Skin of body (tissue), 3 donors: ENCODE data around the gene MYH10. TPM values are rescaled to one million over a fixed set of nuclear protein-coding genes. Genes with fewer than 3 reads are reported as not detected.

Experiments
- DNase-seq: peaks from one replicate; lab custom pipeline; 2025; lab: John Stamatoyannopoulos, UW
- small RNA-seq: library from RNA; depleted of rRNA; stranded (forward); fragments of <200 nt; gene quantifications from one replicate; pipeline ENCODE3, GENCODE V24; 2014; ENCODE audit warnings: low replicate concordance
- total RNA-seq: library from RNA; depleted of rRNA; stranded (reverse); fragments of >200 nt; gene quantifications from one replicate; pipeline ENCODE4 v1.2.3, GENCODE V29; 2014

MYH10 gene
- total RNA-seq, 1 donor from 2014 or later: 93.5 TPM

DNA sequence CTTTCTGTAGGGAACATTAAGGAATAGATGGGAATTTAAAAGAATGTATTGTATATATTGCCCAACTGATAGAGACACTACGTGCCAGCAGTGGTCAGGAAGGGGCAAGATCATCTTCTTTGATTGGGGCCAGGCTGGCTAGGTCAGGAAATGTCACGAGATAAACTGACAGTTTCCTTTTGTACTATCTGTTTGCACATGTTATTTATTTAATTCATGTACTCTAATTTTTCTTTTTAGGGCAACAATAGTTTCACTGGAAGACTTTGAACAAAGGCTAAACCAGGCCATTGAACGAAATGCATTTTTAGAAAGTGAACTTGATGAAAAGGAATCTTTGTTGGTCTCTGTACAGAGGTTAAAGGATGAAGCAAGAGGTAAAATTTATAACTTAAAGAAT lies 182.2 kb downstream of the MYH10 start:
- no peak for DNase-seq

DNA sequence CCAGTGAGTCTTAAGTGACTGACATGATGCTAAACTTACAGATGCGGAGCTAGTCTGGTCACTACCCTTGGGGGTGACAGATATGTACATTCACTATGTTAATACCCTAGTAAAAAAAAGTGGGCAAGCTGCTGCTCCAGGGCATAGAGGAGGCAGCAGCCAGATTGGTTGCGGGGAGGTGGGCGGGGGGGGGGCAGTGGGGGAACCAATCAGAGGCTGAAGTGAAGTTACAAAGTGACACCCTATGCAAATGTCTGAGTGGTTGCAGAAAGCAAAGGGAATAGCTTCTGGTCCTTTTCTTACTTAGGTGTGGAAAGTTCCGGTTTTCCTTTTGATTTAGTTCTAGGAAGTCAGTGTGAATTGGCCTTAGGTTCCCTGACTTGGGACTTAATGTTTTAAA lies 182.7 kb downstream of the MYH10 start:
- no peak for DNase-seq

DNA sequence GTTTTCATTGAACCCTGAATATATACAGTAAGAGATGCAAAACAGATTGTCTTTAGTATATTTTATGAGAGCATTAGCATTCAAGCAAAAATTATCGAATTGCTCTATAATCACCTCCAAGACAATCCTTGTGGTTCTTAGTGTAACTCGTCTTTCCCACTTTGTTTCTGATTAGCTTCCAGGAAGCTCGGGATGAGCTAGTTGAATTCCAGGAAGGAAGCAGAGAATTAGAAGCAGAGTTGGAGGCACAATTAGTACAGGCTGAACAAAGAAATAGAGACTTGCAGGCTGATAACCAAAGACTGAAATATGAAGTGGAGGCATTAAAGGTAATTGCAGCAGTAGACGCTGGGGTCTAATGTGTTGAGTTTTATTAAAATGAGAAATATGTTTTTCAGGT lies 185.0 kb downstream of the MYH10 start:
- DNase-seq: no peak

DNA sequence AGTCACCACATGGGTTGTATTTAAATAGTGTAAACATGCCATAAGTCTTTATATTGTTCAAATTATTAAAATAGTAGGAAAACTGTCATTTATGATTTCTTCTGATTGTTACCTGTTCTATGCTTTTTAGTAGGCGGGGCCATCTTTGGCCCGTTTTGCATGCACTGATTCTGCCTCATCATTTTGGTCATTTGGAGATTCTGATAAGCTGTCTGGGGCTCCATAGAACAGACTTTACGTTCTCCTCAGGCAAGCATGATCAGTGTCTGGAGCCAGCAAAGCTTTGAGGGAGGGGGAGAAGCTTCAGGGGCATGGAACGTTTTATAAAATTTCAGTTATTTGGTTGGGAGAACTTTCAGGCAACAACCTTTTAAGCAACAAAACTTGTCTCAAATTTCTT lies 186.0 kb downstream of the MYH10 start:
- no peak for DNase-seq

DNA sequence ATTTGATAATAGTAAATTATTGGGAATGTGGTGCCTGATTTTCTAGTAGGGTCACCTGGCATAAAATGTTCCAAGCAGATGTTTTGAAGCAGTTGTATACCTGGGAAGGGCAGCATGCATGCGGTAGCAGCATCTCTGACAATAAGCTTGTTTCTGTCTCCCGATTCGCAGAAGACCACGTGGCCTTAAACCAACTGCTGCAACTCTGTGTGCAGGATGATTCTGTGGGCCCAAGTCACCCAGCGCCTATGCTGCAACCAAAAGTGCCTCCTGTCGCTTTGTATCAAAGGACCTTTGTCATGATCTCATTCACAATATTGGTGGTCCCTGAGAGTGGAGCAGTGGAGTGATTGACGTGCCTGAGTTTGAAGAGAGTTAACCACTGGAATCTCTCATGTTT lies 186.8 kb downstream of the MYH10 start:
- no peak for DNase-seq

DNA sequence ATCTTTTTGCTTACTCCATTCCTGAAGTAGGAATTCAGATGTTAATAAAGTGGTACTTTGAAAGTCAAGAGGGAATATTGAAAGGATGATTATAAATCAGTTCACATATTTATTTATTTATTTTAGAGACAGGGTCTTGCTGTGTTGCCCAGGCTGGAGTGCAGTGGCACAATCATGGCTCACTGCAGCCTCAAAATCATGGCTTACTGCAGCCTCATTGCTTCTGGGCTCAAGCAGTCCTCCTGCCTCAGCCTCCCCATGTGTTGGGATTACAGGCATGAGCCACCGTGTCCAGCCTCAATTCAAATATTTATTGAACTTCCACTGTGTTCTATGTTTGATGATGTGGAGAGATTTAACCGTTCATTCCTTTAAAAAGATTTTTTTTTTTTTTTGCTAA lies 188.2 kb downstream of the MYH10 start:
- no peak for DNase-seq

DNA sequence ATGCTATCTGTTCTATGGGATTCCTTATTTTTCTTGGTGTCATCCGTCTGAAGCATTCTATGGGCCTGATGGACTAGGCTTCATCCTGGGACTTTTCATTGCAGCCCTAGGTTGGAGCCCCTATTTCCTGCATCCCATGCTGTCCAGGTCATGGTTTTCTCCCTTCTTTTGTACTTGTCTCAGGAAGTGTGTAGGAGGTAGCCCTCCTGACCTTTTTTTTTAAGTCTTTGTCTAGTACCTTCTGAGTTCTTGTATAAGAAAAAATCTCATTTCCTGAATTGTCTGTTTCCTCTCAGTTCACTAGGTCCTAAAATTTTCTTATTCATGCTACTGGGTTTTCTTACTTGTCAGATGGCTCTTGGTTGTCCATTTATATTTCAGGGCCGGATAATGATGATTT lies 188.8 kb downstream of the MYH10 start:
- DNase-seq: no peak

DNA sequence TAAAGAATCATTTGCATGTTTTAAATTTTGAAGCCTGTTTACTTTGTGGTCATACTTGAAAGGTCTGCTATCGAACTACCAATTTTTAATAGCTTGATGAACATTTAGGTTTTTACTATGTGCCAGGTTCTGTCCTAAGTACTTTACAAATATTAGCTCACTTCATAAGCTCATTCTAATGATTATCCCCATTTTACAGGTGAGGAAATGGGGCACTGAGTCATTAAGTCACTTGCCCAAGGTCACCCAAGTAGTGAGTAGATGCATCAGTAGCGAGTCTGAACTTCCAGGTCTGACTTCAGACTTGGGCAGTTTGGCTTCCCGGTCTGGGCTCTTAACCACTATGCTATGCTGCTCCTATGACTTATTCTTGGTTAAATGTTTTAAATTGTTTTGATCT lies 190.8 kb downstream of the MYH10 start:
- no peak for DNase-seq

DNA sequence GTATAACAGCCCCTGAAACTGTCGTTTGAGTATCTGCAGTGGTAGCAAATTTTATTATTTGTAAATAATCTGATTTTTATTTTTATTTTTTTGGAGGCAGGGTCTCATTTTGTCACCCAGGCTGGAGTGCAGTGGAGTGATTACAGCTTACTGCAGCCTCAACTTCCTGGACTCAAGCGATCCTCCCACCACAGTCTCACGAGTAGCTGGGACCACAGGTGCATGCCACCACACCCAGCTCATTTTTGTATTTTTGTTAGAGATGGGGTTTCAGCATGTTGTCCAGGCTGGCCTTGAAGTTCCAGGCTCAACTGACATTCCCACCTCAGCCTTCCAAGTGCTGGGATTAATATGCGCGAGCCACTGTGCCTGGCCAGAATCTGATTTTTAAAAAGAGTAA lies 192.1 kb downstream of the MYH10 start:
- no peak for DNase-seq

DNA sequence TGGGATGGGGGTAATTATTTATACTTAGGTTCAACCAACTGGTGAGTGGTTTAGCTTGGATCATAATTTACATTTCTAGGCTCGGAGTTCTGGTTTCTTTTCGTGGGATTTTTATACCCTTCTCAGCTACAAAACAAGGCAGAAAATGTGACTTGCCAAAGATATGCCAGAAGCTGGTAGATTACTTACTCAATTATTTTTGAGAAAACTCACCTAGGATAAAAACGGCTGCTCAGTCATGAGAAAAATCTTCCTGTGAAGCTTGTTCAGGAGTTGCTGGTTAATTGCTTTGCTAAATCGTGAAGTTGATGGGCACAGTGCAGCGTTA lies 193.7 kb downstream of the MYH10 start:
- peak; percentile 11 for DNase-seq

DNA sequence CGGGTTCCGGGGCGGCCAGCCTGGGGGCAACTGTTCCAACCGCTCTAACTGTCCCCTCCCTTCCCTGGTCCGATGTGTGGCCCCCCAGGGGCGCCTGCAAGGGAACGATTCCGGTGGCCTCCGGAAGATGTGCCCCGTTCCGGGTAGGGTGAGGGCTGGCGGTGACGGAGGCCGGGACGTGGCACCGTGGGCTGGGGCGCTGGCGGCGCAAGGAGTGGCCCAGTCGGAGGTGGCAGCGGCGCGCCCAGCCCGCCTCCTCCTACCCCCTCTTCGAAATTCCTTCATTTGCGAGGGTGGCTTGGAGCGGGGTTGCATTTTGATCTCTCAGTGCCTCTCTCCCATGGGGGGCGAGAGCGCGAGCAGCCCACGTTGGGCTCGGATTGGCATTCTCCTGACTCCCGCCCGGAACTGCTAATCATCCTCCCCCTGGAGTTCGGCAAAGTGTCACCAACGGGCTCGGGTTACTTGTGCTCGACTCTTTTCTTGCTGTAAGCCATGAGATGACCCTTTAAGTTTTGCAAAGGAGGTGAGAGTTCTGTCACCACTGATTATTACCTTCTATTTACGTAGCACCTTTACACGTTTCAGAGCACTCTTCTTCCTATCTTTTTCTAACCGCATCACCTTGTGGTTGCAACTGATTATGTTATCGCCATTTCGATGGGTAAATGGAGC lies 194.2 kb downstream of the MYH10 start:
- peak; percentile 56 for DNase-seq

DNA sequence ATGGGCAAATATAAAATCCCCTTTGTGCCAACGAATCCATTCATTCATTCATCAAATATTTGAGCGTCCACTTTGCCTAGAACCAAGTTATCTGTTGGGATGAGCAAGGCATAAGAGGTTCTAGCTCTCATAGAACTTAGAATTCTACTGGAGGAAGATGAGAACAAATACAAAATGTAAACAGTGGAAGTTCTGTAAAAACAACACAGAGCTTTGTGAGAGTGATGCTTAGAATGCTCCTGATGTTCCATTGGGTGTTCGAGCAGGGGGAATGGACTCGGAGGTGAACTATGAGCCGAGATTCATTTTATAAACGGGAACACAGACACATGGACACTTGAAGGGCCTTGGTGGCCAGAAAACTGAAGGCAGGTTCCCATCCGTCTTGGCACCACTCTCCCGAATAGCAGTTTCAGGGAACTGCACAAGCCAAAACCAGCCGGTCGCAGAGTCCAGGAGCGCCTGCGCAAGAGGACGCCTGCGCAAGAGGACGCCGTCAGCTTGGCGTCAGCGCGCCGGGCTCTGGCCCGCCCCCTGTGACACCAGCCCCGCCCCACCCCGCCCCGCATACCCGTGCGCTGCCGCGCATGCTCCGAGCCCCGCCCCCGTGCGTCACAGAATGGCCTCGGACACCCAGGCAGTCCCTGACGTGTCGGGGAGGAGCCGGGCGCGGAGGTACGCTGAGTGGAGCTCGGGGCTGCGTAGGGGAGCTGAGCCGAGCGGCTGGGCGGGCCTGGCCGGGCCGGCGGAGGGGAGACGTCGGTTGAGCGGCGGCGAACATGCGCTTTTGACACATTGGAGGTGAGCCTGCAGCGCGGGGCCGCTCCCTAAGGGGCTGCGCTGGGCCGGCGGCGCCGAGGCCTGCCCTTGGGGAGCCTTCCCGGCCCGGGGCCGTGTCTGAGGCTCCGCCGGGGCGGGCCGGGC lies 195.0 kb downstream of the MYH10 start, which contains the start of gene NDEL1:
Gene NDEL1, plus strand, starts transcription at position 640 of the 924 bp plus-strand sequence. CDS start 8,388 bp downstream, outside the sequence.
- peak; percentile 98 for DNase-seq

DNA sequence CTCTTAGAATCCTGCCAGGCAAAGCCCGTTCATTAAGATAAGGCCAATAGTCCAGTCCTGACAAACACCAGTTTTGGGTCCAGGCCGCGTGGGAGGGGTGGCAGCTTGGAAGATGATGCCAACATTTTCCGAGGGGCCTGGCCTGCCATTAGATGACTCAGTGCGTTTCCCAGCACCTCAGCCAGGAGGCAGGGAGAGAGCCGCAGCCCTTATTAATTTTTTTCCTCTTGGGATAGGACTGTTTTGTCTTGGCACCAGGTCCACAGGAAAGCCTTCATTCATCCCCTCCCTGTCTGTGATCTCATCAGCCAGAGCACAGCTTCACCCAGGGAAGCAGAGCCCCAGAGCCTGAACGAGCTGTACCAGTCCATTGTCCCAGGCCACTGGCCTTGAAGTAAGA lies 199.6 kb downstream of the MYH10 start:
- no peak for DNase-seq

DNA sequence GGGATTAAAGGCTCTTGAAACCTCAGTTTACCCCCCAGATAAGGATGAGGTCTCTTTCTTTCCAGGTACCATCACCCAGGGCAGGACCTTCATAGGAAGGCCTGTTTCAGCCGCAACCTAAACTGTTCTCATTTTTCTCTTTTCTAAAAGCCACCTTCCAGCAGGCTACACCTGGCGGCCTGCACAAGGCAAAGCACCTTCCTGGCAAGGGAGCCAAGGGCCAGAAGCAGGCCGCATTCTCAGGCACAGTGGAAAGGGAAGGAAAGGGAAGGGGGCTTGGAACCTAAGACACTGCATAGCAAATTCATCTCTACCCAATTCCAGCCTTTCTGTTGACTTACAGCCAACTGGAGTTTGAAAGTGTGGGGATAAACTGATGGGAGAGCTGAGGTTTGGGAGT lies 203.7 kb downstream of the MYH10 start:
- no peak for DNase-seq

DNA sequence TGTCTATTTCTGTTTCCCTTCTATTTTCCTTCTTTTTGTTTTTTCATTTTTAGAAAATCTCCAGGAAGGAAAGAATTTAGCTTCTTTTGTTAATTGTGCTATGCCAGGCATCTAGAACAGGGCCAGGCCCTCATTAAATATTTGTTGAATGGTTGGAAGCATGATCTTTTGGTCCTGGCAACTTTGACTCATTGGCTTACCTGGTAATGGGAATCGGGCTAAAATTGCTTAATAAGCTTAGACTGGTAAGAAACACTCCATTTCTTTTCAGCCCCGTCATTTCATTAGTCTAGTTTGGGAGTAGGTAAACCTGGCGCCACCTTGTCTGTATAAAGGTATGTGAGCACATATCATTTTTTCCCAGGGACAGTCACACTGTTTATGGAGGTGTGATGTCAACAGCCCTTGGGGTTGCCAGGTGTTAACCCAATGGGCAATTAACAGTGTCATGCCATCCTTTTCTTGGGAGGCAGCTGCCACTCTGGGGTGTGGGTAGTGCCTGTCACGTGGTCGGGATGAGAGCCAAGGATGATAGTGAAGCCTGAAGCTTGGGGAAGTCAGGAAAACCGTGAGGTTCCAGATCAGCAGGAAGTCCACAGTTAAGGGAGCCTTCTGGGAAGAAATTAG lies 204.3 kb downstream of the MYH10 start:
- no peak for DNase-seq

Small RNAs within 50 kb of the gene (small RNA-seq; reads per million reads assigned to genes)
- not detected for gene RNU7-43P

Other genes with a start within 250 kb of the MYH10 start
- gene RPL26, start 247.5 kb downstream of the MYH10 start, total RNA-seq: 2,559 TPM
- gene RNF222, start 232.9 kb downstream of the MYH10 start, total RNA-seq: 3.3 TPM
- 98.7 TPM for gene NDEL1, start 194.8 kb downstream of the MYH10 start, total RNA-seq
- gene CCDC42, start 114.1 kb upstream of the MYH10 start, total RNA-seq: not detected
- not detected for gene SPDYE4, start 127.8 kb upstream of the MYH10 start, total RNA-seq
- gene MFSD6L, start 168.6 kb upstream of the MYH10 start, total RNA-seq: 0.20 TPM
- gene PIK3R6, start 236.9 kb upstream of the MYH10 start, total RNA-seq: 1.1 TPM